HG03571 (cell line): Measurements from ENCODE around the gene PRR5L.

Source experiments
- ATAC-seq: cut with Tn5 transposase; IDR thresholded peaks from one replicate; pipeline ENCODE4 v1.9.1; 2021; ENCODE audit not compliant: unreplicated experiment

PRR5L gene

GRCh38 chr11:36431429-36432092 is 135.5 kb downstream of the PRR5L start:
- no peak for ATAC-seq

- no peak for ATAC-seq
Observed at GRCh38 chr11:36432093-36432469, 136.0 kb downstream of the PRR5L start.

GRCh38 chr11:36432738-36433137 is 136.7 kb downstream of the PRR5L start:
- ATAC-seq, result no peak

GRCh38 chr11:36436064-36436463 is 140.0 kb downstream of the PRR5L start:
- ATAC-seq, result no peak

GRCh38 chr11:36436589-36436988 is 140.5 kb downstream of the PRR5L start:
- no peak for ATAC-seq

- no peak for ATAC-seq
Observed at GRCh38 chr11:36437413-36437812, 141.3 kb downstream of the PRR5L start.

- ATAC-seq, result no peak
Observed at GRCh38 chr11:36438126-36438525, 142.0 kb downstream of the PRR5L start.

- peak; percentile 91 for ATAC-seq
Observed at GRCh38 chr11:36441610-36442208, 145.6 kb downstream of the PRR5L start.

GRCh38 chr11:36443661-36444060 is 147.6 kb downstream of the PRR5L start:
- ATAC-seq, result no peak

GRCh38 chr11:36446135-36446534 is 150.0 kb downstream of the PRR5L start:
- ATAC-seq, result no peak

GRCh38 chr11:36447514-36447913 is 151.4 kb downstream of the PRR5L start:
- no peak for ATAC-seq

GRCh38 chr11:36447947-36448346 is 151.9 kb downstream of the PRR5L start:
- ATAC-seq, result no peak

- ATAC-seq, result no peak
Observed at GRCh38 chr11:36449561-36450096, 153.5 kb downstream of the PRR5L start.

- ATAC-seq, result peak; percentile 68
Observed at GRCh38 chr11:36450110-36450572, 154.1 kb downstream of the PRR5L start.

GRCh38 chr11:36451045-36451444 is 155.0 kb downstream of the PRR5L start:
- no peak for ATAC-seq

- no peak for ATAC-seq
Observed at GRCh38 chr11:36451681-36452080, 155.6 kb downstream of the PRR5L start.

GRCh38 chr11:36452236-36452940 is 156.3 kb downstream of the PRR5L start:
- no peak for ATAC-seq

- no peak for ATAC-seq
Observed at GRCh38 chr11:36452961-36453360, 156.9 kb downstream of the PRR5L start.

GRCh38 chr11:36453678-36454077 is 157.6 kb downstream of the PRR5L start:
- no peak for ATAC-seq

GRCh38 chr11:36454551-36454940 is 158.5 kb downstream of the PRR5L start:
- ATAC-seq, result no peak

- ATAC-seq, result no peak
Observed at GRCh38 chr11:36454941-36455631, 159.0 kb downstream of the PRR5L start.
